Body of pancreas (tissue), 4 donors: ENCODE measurements around the gene FGD5.

Experiments
- CTCF ChIP-seq, 7 experiments: fragments of 450-650 bp in 4 of 7; fragments of 200-600 bp in 3 of 7; sonication (generic) in 3 of 7; IDR thresholded peaks; one replicate each; pipeline ENCODE4 v1.5.1; 2016 to 2019; ENCODE audit warnings: antibody characterized with exemption in 7 of 7
- POLR2A ChIP-seq, 3 donors: fragments of 450-650 bp; IDR thresholded peaks; one replicate each; pipeline ENCODE4 v1.6.1; 2016; ENCODE audit warnings: antibody characterized with exemption in 3 of 3, mild to moderate bottlenecking in 2 of 3

- no peak for TF ChIP-seq CTCF (IDR thresholded peaks at IDR 0.05)
- TF ChIP-seq POLR2A (IDR thresholded peaks at IDR 0.05) = no peak
Observed at GRCh38 chr3:14875411-14876175, 56.8 kb downstream of the FGD5 start.
